HL-60 (cell line): ENCODE data around the gene GPR161.

Experiments
- POLR2AphosphoS5 ChIP-seq: IDR thresholded peaks from 2 replicates; pipeline ENCODE4 v1.6.1; 2012; ENCODE audit warnings: low read depth
- TF ChIP-seq, protein P1 (sequence below): IDR thresholded peaks from one replicate; pipeline ENCODE4 v1.5.1; 2011; ENCODE audit warnings: low read length, control low read depth, inconsistent platforms; ENCODE audit not compliant: insufficient read depth
- TF ChIP-seq, protein P2 (sequence below): IDR thresholded peaks from 2 replicates; pipeline ENCODE4 v1.6.1; 2012; ENCODE audit warnings: low read depth; ENCODE audit not compliant: insufficient replicate concordance

DNA sequence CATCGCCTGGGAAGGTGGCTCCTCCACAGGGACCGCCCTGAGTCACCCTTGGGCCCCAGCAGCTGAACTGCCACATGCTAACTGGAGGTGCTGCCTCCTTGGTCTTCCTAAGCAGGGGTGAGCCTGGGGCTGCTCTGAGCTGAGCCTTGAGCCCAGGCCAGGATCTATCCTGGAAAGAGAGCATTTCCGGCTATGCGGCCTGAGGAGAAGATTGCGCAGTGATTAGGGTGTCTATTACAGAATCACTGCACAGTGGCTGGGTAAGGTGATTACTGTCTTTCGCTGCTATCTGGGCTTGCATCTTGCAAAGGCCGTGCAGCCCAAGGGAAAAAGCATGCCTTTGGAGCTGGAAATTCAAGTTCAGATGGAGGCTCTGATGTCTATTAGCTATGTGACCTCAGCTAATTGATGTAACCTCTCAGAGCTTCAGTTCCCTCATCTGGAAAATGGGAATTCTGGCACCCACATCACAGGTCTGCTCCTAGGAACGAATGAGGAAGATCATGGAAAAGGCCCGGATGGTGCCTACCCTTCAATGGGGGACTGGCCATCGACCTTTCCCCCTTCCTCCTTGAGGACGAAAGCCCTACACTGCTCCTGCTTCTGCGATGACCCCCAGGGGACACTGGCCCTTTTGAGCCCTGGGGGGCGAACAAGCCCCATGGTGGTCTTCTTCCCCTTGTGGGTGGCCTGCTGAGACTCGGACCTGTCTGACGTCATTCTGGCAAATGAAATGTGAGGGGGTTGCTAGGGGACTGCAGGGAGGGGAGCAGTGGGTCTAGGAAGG, 38.0 kb downstream of the GPR161 start:
- TF ChIP-seq, protein P1, sequence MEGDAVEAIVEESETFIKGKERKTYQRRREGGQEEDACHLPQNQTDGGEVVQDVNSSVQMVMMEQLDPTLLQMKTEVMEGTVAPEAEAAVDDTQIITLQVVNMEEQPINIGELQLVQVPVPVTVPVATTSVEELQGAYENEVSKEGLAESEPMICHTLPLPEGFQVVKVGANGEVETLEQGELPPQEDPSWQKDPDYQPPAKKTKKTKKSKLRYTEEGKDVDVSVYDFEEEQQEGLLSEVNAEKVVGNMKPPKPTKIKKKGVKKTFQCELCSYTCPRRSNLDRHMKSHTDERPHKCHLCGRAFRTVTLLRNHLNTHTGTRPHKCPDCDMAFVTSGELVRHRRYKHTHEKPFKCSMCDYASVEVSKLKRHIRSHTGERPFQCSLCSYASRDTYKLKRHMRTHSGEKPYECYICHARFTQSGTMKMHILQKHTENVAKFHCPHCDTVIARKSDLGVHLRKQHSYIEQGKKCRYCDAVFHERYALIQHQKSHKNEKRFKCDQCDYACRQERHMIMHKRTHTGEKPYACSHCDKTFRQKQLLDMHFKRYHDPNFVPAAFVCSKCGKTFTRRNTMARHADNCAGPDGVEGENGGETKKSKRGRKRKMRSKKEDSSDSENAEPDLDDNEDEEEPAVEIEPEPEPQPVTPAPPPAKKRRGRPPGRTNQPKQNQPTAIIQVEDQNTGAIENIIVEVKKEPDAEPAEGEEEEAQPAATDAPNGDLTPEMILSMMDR: no peak
- no peak for TF ChIP-seq POLR2AphosphoS5
- TF ChIP-seq, protein P2, sequence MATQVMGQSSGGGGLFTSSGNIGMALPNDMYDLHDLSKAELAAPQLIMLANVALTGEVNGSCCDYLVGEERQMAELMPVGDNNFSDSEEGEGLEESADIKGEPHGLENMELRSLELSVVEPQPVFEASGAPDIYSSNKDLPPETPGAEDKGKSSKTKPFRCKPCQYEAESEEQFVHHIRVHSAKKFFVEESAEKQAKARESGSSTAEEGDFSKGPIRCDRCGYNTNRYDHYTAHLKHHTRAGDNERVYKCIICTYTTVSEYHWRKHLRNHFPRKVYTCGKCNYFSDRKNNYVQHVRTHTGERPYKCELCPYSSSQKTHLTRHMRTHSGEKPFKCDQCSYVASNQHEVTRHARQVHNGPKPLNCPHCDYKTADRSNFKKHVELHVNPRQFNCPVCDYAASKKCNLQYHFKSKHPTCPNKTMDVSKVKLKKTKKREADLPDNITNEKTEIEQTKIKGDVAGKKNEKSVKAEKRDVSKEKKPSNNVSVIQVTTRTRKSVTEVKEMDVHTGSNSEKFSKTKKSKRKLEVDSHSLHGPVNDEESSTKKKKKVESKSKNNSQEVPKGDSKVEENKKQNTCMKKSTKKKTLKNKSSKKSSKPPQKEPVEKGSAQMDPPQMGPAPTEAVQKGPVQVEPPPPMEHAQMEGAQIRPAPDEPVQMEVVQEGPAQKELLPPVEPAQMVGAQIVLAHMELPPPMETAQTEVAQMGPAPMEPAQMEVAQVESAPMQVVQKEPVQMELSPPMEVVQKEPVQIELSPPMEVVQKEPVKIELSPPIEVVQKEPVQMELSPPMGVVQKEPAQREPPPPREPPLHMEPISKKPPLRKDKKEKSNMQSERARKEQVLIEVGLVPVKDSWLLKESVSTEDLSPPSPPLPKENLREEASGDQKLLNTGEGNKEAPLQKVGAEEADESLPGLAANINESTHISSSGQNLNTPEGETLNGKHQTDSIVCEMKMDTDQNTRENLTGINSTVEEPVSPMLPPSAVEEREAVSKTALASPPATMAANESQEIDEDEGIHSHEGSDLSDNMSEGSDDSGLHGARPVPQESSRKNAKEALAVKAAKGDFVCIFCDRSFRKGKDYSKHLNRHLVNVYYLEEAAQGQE: no peak
